Right lobe of liver (tissue), 6 donors: ENCODE measurements around the gene TRPC4AP. TPM values are rescaled to one million over a fixed set of nuclear protein-coding genes. Genes with fewer than 3 reads are reported as not detected.

ENCODE experiments used
- ATAC-seq, 4 donors: fragments of 200-7000 bp; cut with Tn5 transposase; one replicate each; pipeline ENCODE4 v1.9.1; 2020; ENCODE audit warnings: mild to moderate bottlenecking in 4 of 4, moderate library complexity in 4 of 4
- DNase-seq, 3 donors: peaks; one replicate each; pipeline ENCODE4 v3.0.0-alpha.2; 2020
- H3K27ac ChIP-seq, 3 donors: fragments of 200-600 bp; one replicate each; pipeline ENCODE4 v1.8.0; 2022
- H3K27me3 ChIP-seq, 2 donors: fragments of 200-600 bp; one replicate each; pipeline ENCODE4 v1.8.0; 2022
- H3K36me3 ChIP-seq, 4 donors: fragments of 200-600 bp; sonication (generic) in 1 of 4; one replicate each; pipeline versions ENCODE4 v1.5.1 to v1.8.0; 2017 to 2022; ENCODE audit warnings: control low read depth in 1 of 4
- H3K4me1 ChIP-seq, 4 donors: fragments of 200-600 bp; sonication (generic) in 1 of 4; one replicate each; pipeline versions ENCODE4 v1.5.1 to v1.8.0; 2017 to 2022; ENCODE audit warnings: control low read depth in 1 of 4
- H3K4me3 ChIP-seq, 3 donors: fragments of 200-600 bp; one replicate each; pipeline ENCODE4 v1.8.0; 2022
- H3K9me3 ChIP-seq, 4 donors: fragments of 200-600 bp; sonication (generic) in 1 of 4; one replicate each; pipeline versions ENCODE4 v1.5.1 to v1.8.0; 2017 to 2022; ENCODE audit warnings: control low read depth in 1 of 4
- POLR2A ChIP-seq: fragments of 450-650 bp; IDR thresholded peaks from one replicate; pipeline ENCODE4 v1.6.1; 2017; ENCODE audit warnings: antibody characterized with exemption, mild to moderate bottlenecking
- WGBS: methylation state at CpG from one replicate; pipeline ENCODE4 v1.1.6; 2018; ENCODE audit warnings: low coverage, low lambda C conversion rate; ENCODE audit not compliant: insufficient coverage; ENCODE audit errors: missing lambda C conversion rate; 5-methylcytosine and 5-hydroxymethylcytosine counted together
- intact Hi-C, 2 donors: fragments of 100-400 bp; cut with DNase I; formaldehyde crosslinking; loops; one replicate each; pipeline versions ENCODE4 v1.11.2 to v1.14.1; 2022
- total RNA-seq, 6 experiments: library from RNA; depleted of rRNA in 2 of 6; stranded (reverse); fragments of >200 nt in 2 of 6; fragmentation: NEBNext Ultra II Directional in 3 of 6; extraction: Animal tissue kit (Norgen Biotek cat#: 25700) in 3 of 6; gene quantifications; one replicate each; pipeline versions ENCODE4 v1.1.0 to v1.2.4, GENCODE V29; 2016 to 2023
- TF ChIP-seq, protein P1 (sequence below), 4 donors: fragments of 200-600 bp in 3 of 4; fragments of 450-650 bp in 1 of 4; IDR thresholded peaks; one replicate each; pipeline versions ENCODE4 v1.5.1 to v1.8.0; 2016 to 2022; ENCODE audit warnings: antibody characterized with exemption in 4 of 4, mild to moderate bottlenecking in 2 of 4
- donor health status: DM: no; HTN: yes; CAD: no.
- donor health status: DM: no; HTN: no; CAD: no.
- donor health status: DM: no; HTN: no; CAD: no.
- donor health status: DM: no; HTN: yes; CAD: no.
- donor health status: DM: no; HTN: yes; CAD: no.

Gene TRPC4AP
- total RNA-seq, 6 experiments from 2014 or later: 27.6 to 39.3 (median 34.6) TPM

DNA sequence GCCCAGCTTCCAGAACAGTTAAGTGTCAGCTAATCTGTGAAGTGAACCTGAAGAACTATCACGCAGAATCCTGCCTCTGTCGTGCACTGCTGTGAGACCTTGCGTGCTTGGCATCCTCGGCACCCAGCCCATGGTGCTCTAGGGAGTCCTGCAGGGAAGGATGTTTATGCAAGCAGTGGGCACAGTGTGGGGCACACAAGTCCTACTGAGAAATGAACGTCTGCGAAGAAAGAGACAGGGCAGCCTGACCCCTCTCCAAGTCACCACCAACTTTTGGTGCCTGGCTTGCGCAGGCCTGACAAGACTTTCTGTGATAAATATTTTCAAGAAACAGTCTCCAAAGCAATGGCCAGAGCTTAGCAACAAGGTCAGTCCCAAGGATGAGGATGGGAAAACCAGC is 69.0 kb downstream of the TRPC4AP start:
- WGBS: 92% methylated on average over 5 of the region's 7 CpGs
- Histone ChIP-seq H3K4me1 (no peaks in the 10 kb centered on the region), H3K27ac (no peak overlapping the region), H3K4me3 (no peak overlapping the region), H3K36me3 (peaks cover 0 to 33% (median 9%) of the 10 kb centered on the region in 4 donors), H3K9me3 (no peaks in the 10 kb centered on the region), H3K27me3 (no peaks in the 10 kb centered on the region)
- intact Hi-C loops: no loop called here
- ATAC-seq (no peak), DNase-seq (no peak)
- no peak for TF ChIP-seq POLR2A
- TF ChIP-seq, protein P1, sequence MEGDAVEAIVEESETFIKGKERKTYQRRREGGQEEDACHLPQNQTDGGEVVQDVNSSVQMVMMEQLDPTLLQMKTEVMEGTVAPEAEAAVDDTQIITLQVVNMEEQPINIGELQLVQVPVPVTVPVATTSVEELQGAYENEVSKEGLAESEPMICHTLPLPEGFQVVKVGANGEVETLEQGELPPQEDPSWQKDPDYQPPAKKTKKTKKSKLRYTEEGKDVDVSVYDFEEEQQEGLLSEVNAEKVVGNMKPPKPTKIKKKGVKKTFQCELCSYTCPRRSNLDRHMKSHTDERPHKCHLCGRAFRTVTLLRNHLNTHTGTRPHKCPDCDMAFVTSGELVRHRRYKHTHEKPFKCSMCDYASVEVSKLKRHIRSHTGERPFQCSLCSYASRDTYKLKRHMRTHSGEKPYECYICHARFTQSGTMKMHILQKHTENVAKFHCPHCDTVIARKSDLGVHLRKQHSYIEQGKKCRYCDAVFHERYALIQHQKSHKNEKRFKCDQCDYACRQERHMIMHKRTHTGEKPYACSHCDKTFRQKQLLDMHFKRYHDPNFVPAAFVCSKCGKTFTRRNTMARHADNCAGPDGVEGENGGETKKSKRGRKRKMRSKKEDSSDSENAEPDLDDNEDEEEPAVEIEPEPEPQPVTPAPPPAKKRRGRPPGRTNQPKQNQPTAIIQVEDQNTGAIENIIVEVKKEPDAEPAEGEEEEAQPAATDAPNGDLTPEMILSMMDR (IDR thresholded peaks at IDR 0.05): no peak

DNA sequence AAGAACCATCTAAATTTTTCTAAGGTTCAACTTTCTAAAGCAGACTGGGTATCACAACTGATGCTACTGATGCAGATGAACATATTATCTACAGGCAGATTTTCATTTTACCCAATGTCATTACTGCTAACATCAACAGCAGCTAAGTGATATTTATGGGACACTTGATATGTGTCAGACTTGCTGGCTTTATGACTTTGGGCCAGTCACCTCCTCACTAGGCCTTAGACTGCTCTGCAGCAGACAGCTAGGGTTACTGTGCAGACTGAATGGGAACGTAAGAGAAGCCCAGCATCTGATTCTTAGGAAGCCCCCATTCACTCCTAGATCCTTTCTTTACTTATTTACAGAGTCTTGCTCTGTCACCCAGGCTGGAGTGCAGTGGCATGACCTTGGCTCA is 70.8 kb downstream of the TRPC4AP start:
- Histone ChIP-seq H3K9me3 (no peaks in the 10 kb centered on the region), H3K36me3 (peaks cover 0 to 37% (median 9%) of the 10 kb centered on the region in 4 donors), H3K4me1 (no peaks in the 10 kb centered on the region), H3K4me3 (no peak overlapping the region), H3K27me3 (no peaks in the 10 kb centered on the region), H3K27ac (no peak overlapping the region)
- TF ChIP-seq, protein P1 (IDR thresholded peaks at IDR 0.05): no peak
- TF ChIP-seq POLR2A: no peak
- no peak for ATAC-seq
- no peak for DNase-seq
- WGBS: 60% methylated on average over 1 of the region's 1 CpG
- intact Hi-C loops: no loop called here

DNA sequence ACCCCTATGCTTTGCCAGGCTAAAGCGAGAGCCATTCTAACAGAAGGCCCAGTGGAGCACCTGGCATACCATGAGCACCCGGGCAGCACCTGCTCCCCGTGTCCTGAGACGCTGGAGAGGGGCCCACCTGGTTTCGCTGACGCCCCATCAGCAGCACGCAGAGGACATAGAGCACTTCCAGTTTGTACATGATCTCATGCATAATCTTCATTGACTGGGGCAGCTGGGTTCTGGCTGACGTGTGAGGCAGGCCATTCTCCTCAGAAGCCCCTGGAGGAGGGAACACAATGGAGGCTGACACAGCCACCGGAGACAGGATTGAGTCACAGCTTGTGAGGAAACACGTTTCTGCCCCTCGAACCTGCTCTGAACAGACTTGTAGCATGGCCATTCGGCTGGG is 71.5 kb downstream of the TRPC4AP start:
- H3K9me3 ChIP-seq: no peaks in the 10 kb centered on the region
- H3K27ac ChIP-seq: no peak overlapping the region
- DNase-seq (no peak), ATAC-seq (no peak)
- no CpG with 5 or more reads among the region's 12 CpGs for WGBS
- H3K27me3 ChIP-seq: no peaks in the 10 kb centered on the region
- TF ChIP-seq POLR2A: no peak
- intact Hi-C loops: no loop called here
- H3K4me1 ChIP-seq: no peaks in the 10 kb centered on the region
- H3K4me3 ChIP-seq: no peak overlapping the region
- peaks cover 0 to 41% (median 9%) of the 10 kb centered on the region in 4 donors for H3K36me3 ChIP-seq

DNA sequence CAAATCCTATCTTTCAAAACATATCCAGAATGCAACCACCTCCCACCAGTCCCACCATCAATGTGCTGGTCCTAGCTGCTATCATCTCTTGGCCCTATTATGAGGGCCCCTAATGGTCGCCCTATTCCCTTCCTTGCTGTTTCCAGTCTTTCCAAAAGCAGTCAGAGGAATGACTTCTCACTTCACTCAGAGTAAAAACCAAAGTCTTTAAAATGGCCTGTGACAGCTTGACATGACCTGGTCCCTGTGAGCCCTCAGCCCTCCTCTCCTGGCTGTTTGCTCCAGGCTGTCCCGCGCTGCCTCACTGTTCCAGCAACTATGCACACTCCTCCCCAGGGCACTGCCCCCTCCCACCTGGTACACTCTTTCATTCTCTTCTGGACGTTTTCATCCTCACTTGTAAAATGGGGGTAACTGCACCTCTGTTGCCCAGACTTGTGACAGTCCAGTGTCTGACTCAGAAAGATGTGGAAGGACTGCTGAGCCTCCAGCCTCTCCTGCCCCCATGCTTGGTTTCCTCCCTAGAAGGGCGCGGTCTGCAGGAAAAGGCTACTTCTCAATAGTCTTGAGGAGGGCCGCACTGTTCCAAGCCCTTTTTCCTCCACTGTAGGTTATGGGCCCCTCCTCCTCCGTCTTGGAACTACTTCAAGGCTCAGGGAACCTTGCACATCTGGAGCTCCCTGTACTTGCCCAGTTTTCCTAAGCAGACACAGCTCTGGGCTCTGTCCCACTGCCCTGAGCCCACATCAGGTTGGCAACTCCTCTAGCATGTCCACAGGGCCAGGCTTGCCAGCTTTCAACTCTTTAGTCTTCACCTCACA is 72.3 kb downstream of the TRPC4AP start:
- H3K4me3 ChIP-seq: no peak overlapping the region
- H3K36me3 ChIP-seq: peaks cover 0 to 48% (median 10%) of the 10 kb centered on the region in 4 donors
- DNase-seq: no peak
- peak in 3 of 4 donors; percentile 11 to 18 (median 15) for ATAC-seq
- 81% methylated on average over 4 of the region's 8 CpGs for WGBS
- no peaks in the 10 kb centered on the region for H3K9me3 ChIP-seq
- TF ChIP-seq POLR2A: no peak
- intact Hi-C loops: no loop called here
- H3K27ac ChIP-seq: no peak overlapping the region
- H3K27me3 ChIP-seq: no peaks in the 10 kb centered on the region
- H3K4me1 ChIP-seq: no peaks in the 10 kb centered on the region

DNA sequence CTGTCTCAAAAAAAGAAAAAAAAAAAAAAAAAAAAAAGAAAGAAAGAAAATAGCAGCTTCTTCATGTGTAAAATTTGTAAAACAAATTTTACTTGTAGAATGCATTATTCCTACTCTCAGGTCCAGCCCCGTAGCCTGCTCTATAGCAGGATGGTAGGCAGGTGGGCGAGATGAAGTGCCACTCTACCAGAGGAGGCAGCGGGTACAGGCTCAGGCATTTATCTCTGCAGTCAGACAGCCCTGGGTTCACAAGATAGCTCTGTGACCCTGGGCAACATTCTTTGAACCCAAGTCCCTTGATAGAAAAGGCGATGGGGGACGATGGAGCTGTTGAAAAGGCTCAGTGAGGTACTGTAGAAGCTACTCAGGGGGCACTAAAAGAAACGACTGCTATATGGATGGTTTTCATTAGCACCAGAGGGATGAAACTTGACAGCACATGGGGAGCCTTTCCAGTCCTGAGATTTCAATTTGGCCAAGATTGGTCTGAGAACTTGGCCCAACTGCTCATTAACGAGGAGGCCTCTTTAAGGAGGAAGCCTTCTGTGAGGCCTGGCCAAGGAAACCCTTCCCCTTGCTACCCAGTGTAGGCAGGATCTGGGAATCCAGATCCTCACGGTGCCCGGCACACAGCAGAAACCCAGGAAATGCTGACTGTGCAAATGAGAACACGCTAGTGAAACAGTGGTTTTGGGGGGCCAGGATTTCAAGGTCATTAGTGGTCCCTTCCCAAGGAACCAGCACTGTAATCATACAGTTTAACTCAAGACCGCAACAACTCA is 73.8 kb downstream of the TRPC4AP start:
- H3K9me3 ChIP-seq: no peaks in the 10 kb centered on the region

More for the DNA sequence above, 73.8 kb downstream of the TRPC4AP start:
- Histone ChIP-seq H3K4me1 (no peaks in the 10 kb centered on the region), H3K27me3 (no peaks in the 10 kb centered on the region), H3K27ac (no peak overlapping the region), H3K36me3 (peaks cover 0 to 54% (median 12%) of the 10 kb centered on the region in 4 donors), H3K4me3 (no peak overlapping the region)
- intact Hi-C loops: no loop called here
- ATAC-seq (no peak), DNase-seq (no peak)
- WGBS: 82% methylated on average over 6 of the region's 11 CpGs
- TF ChIP-seq POLR2A: no peak
- TF ChIP-seq, protein P1 (IDR thresholded peaks at IDR 0.05): no peak
